ENCODE results near the gene COL19A1.

COL19A1 gene

DNA sequence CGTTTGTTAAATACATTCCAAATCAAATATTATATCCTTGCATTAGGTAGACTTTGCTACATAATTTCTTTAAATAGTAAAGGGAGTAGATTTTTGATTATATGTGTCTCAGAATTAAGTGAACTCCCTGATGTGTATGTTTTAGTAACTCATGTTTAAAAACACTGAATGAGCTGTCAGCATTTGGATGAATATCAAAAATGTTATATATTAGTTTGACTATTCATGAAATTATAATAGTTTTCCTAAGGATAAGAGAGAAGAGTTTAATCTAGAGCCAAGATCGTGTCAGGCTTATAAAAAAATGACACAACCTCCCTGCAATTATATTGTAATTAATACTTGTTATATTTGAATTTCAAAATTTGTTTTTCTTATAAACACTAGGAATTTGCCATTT, 195.2 kb downstream of the COL19A1 start:
- Histone ChIP-seq H3K14ac (ENCODE audit: low read length in 2 of 2) (no peak overlapping the region), H3K4me1 (ENCODE audit: control insufficient read depth, insufficient read depth, low read depth, low read length) (no peaks in the 10 kb centered on the region), H3K27ac (ENCODE audit: low read length, poor library complexity, severe bottlenecking) (no peak overlapping the region), H3K4ac (ENCODE audit: low read depth in 1 of 2, low read length in 2 of 2) (no peak overlapping the region), H4K8ac (ENCODE audit: low read length) (no peak overlapping the region), H3K9ac (ENCODE audit: low read length) (no peak overlapping the region), H3K4me2 (ENCODE audit: low read length, poor library complexity, severe bottlenecking) (no peak overlapping the region), H2BK5ac (ENCODE audit: low read depth, low read length, poor library complexity, severe bottlenecking) (no peak overlapping the region), H2BK12ac (ENCODE audit: low read length in 2 of 2) (no peak overlapping the region), H2AFZ (ENCODE audit: low read depth, low read length) (no peak overlapping the region), H3K79me1 (replicated peaks; ENCODE audit: low read length, poor library complexity, severe bottlenecking) (no peaks in the 10 kb centered on the region), H3K9me3 (ENCODE audit: control insufficient read depth, low read length) (no peaks in the 10 kb centered on the region), H4K91ac (ENCODE audit: low read length) (no peak overlapping the region), H3K18ac (ENCODE audit: low read depth in 1 of 2, low read length in 2 of 2) (no peak overlapping the region), H3K4me3 (ENCODE audit: insufficient read depth in 1 of 2, low read depth in 1 of 2, low read length in 2 of 2) (no peak overlapping the region), H2AK5ac (ENCODE audit: low read length, severe bottlenecking) (no peak overlapping the region), H2BK15ac (ENCODE audit: low read depth, poor library complexity, severe bottlenecking) (no peak overlapping the region), H3K23ac (ENCODE audit: low read length in 2 of 2) (no peak overlapping the region), H3K36me3 (ENCODE audit: control insufficient read depth in 1 of 2, insufficient read depth in 2 of 2, low read depth in 1 of 2, low read length in 2 of 2) (no peaks in the 10 kb centered on the region), H2BK120ac (ENCODE audit: low read depth, low read length) (no peak overlapping the region), H3K27me3 (ENCODE audit: control insufficient read depth in 1 of 2, insufficient read depth in 1 of 2, low read length in 2 of 2) (no peaks in the 10 kb centered on the region)
- DNase-seq = no peak
- WGBS = no CpG with 5 or more reads among the region's 2 CpGs

DNA sequence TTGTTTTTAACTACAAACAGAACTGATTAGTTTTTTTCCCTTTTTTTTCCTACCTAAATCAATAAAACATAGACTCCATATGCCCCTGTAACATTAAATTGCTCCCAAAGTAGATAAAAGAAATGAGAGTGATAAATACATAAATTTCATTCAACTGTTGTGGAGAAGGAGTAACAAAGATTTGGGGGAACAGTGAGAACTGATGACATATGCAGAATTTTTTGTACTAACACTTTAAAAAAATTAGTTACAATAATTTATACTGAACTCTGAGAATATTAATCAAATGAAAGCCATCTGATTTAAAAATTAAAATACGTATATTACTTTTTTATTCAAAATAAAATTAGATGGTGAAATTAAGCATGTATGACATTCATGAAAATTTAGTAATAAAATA, 195.7 kb downstream of the COL19A1 start:
- Histone ChIP-seq H3K14ac (ENCODE audit: low read length in 2 of 2) (no peak overlapping the region), H2AK5ac (ENCODE audit: low read length, severe bottlenecking) (no peak overlapping the region), H4K8ac (ENCODE audit: low read length) (no peak overlapping the region), H3K18ac (ENCODE audit: low read depth in 1 of 2, low read length in 2 of 2) (no peak overlapping the region), H3K79me1 (replicated peaks; ENCODE audit: low read length, poor library complexity, severe bottlenecking) (no peaks in the 10 kb centered on the region), H3K4ac (ENCODE audit: low read depth in 1 of 2, low read length in 2 of 2) (no peak overlapping the region), H2BK120ac (ENCODE audit: low read depth, low read length) (no peak overlapping the region), H3K23ac (ENCODE audit: low read length in 2 of 2) (no peak overlapping the region), H3K27ac (ENCODE audit: low read length, poor library complexity, severe bottlenecking) (no peak overlapping the region), H3K4me2 (ENCODE audit: low read length, poor library complexity, severe bottlenecking) (no peak overlapping the region), H2AFZ (ENCODE audit: low read depth, low read length) (no peak overlapping the region), H3K9me3 (ENCODE audit: control insufficient read depth, low read length) (no peaks in the 10 kb centered on the region), H3K36me3 (ENCODE audit: control insufficient read depth in 1 of 2, insufficient read depth in 2 of 2, low read depth in 1 of 2, low read length in 2 of 2) (no peaks in the 10 kb centered on the region), H3K4me1 (ENCODE audit: control insufficient read depth, insufficient read depth, low read depth, low read length) (no peaks in the 10 kb centered on the region), H3K4me3 (ENCODE audit: insufficient read depth in 1 of 2, low read depth in 1 of 2, low read length in 2 of 2) (no peak overlapping the region), H3K9ac (ENCODE audit: low read length) (no peak overlapping the region), H3K27me3 (ENCODE audit: control insufficient read depth in 1 of 2, insufficient read depth in 1 of 2, low read length in 2 of 2) (no peaks in the 10 kb centered on the region), H2BK5ac (ENCODE audit: low read depth, low read length, poor library complexity, severe bottlenecking) (no peak overlapping the region), H2BK12ac (ENCODE audit: low read length in 2 of 2) (no peak overlapping the region), H4K91ac (ENCODE audit: low read length) (no peak overlapping the region), H2BK15ac (ENCODE audit: low read depth, poor library complexity, severe bottlenecking) (no peak overlapping the region)
- no CpG with 5 or more reads among the region's 1 CpG for WGBS
- DNase-seq = no peak

DNA sequence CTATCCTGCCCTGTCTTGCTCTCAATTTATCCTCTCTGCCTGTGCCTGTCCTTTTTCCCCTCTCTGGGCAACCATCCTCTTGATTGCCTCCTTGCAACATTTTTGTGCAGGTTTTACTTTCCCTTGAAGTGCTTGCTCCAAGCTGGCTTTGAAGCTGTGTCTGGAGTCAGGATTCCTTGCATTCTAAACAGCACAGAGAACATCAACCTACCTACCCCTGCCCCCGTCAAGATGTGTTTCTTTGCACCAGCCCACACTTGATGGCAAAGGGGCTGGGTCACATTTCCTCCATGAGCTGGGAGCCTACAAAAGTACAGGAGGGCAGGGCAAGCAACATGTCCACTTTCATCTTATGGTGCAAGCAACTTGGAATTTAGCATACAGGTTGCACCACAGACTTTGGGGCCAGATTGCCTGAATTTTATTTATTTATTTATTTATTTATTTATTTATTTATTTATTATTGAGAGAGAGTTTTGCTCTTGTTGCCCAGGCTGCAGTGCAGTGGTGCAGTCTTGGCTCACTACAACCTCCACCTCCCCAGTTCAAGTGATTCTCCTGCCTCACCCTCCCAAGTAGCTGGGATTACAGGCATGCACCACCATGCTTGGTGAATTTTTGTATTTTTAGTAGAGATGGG, 206.3 kb downstream of the COL19A1 start:
- Histone ChIP-seq H4K8ac (ENCODE audit: low read length) (no peak overlapping the region), H3K36me3 (ENCODE audit: control insufficient read depth in 1 of 2, insufficient read depth in 2 of 2, low read depth in 1 of 2, low read length in 2 of 2) (no peaks in the 10 kb centered on the region), H3K4ac (ENCODE audit: low read depth in 1 of 2, low read length in 2 of 2) (no peak overlapping the region), H3K14ac (ENCODE audit: low read length in 2 of 2) (no peak overlapping the region), H2AFZ (ENCODE audit: low read depth, low read length) (no peak overlapping the region), H3K18ac (ENCODE audit: low read depth in 1 of 2, low read length in 2 of 2) (no peak overlapping the region), H3K23ac (ENCODE audit: low read length in 2 of 2) (no peak overlapping the region), H3K4me3 (ENCODE audit: insufficient read depth in 1 of 2, low read depth in 1 of 2, low read length in 2 of 2) (no peak overlapping the region), H3K79me1 (replicated peaks; ENCODE audit: low read length, poor library complexity, severe bottlenecking) (no peaks in the 10 kb centered on the region), H3K4me2 (ENCODE audit: low read length, poor library complexity, severe bottlenecking) (no peak overlapping the region), H3K27me3 (ENCODE audit: control insufficient read depth in 1 of 2, insufficient read depth in 1 of 2, low read length in 2 of 2) (no peaks in the 10 kb centered on the region), H2BK120ac (ENCODE audit: low read depth, low read length) (no peak overlapping the region), H3K27ac (ENCODE audit: low read length, poor library complexity, severe bottlenecking) (no peak overlapping the region), H2BK12ac (ENCODE audit: low read length in 2 of 2) (no peak overlapping the region), H2BK5ac (ENCODE audit: low read depth, low read length, poor library complexity, severe bottlenecking) (no peak overlapping the region), H2BK15ac (ENCODE audit: low read depth, poor library complexity, severe bottlenecking) (no peak overlapping the region), H4K91ac (ENCODE audit: low read length) (no peak overlapping the region), H2AK5ac (ENCODE audit: low read length, severe bottlenecking) (no peak overlapping the region), H3K9me3 (ENCODE audit: control insufficient read depth, low read length) (no peaks in the 10 kb centered on the region), H3K4me1 (ENCODE audit: control insufficient read depth, insufficient read depth, low read depth, low read length) (no peaks in the 10 kb centered on the region), H3K9ac (ENCODE audit: low read length) (no peak overlapping the region)
- WGBS = 76% methylated on average over 1 of the region's 1 CpG
- DNase-seq = no peak

DNA sequence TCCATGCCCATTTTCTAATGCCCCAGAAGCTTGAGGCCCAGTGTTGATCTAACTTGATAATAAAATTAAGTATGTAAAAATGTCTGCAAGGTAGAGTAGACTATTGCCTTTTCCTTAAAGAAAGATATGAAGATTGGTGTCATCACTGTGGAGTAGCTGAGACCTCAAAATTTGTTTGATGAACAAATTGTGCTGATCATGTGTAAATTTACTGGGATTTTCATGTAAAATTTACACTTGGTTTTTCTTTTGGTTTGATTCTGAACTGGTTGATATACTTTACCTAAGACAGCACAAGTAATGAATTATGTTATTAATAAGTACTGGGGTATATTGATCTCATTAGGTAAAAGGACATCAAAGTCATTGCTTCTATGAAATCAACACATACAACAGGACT, 207.3 kb downstream of the COL19A1 start:
- H4K91ac ChIP-seq (ENCODE audit: low read length) = no peak overlapping the region
- no peak overlapping the region for H2BK15ac ChIP-seq (ENCODE audit: low read depth, poor library complexity, severe bottlenecking)
- no peak overlapping the region for H3K4me3 ChIP-seq (ENCODE audit: insufficient read depth in 1 of 2, low read depth in 1 of 2, low read length in 2 of 2)
- no peak overlapping the region for H3K4ac ChIP-seq (ENCODE audit: low read depth in 1 of 2, low read length in 2 of 2)
- no peak overlapping the region for H2AFZ ChIP-seq (ENCODE audit: low read depth, low read length)
- H3K4me1 ChIP-seq (ENCODE audit: control insufficient read depth, insufficient read depth, low read depth, low read length) = no peaks in the 10 kb centered on the region
- no peak overlapping the region for H3K27ac ChIP-seq (ENCODE audit: low read length, poor library complexity, severe bottlenecking)
- H3K23ac ChIP-seq (ENCODE audit: low read length in 2 of 2) = no peak overlapping the region
- no peak overlapping the region for H2AK5ac ChIP-seq (ENCODE audit: low read length, severe bottlenecking)
- H2BK5ac ChIP-seq (ENCODE audit: low read depth, low read length, poor library complexity, severe bottlenecking) = no peak overlapping the region
- no peak for DNase-seq
- H3K27me3 ChIP-seq (ENCODE audit: control insufficient read depth in 1 of 2, insufficient read depth in 1 of 2, low read length in 2 of 2) = no peaks in the 10 kb centered on the region
- H3K9me3 ChIP-seq (ENCODE audit: control insufficient read depth, low read length) = no peaks in the 10 kb centered on the region
- no peak overlapping the region for H3K14ac ChIP-seq (ENCODE audit: low read length in 2 of 2)
- H4K8ac ChIP-seq (ENCODE audit: low read length) = no peak overlapping the region
- H3K79me1 ChIP-seq (replicated peaks; ENCODE audit: low read length, poor library complexity, severe bottlenecking) = no peaks in the 10 kb centered on the region
- no peak overlapping the region for H3K9ac ChIP-seq (ENCODE audit: low read length)
- no peak overlapping the region for H3K4me2 ChIP-seq (ENCODE audit: low read length, poor library complexity, severe bottlenecking)
- no peak overlapping the region for H3K18ac ChIP-seq (ENCODE audit: low read depth in 1 of 2, low read length in 2 of 2)
- no peak overlapping the region for H2BK12ac ChIP-seq (ENCODE audit: low read length in 2 of 2)
- no peaks in the 10 kb centered on the region for H3K36me3 ChIP-seq (ENCODE audit: control insufficient read depth in 1 of 2, insufficient read depth in 2 of 2, low read depth in 1 of 2, low read length in 2 of 2)
- H2BK120ac ChIP-seq (ENCODE audit: low read depth, low read length) = no peak overlapping the region

Data from mesenchymal stem cell (in vitro differentiated cells and primary cell).